ENCODE data around the gene ARHGAP8. TPM values are rescaled to one million over a fixed set of nuclear protein-coding genes. Genes with fewer than 3 reads are reported as not detected.

Gene ARHGAP8
- total and polyA plus RNA-seq, 2 donors (not counting 1 experiment from before 2014, with no cell fraction given) = 0.37 TPM; not detected in 1

- DNase-seq = no peak
- Histone ChIP-seq H3K4me1 (ENCODE audit: control insufficient read depth in 2 of 2, insufficient read depth in 2 of 2, low read length in 2 of 2) (no peaks in the 10 kb centered on the region), H3K27me3 (replicated peaks in 1 of 4; ENCODE audit: control extremely low read depth in 1 of 4, control insufficient read depth in 3 of 4, insufficient read depth in 4 of 4, low read length in 3 of 4) (peaks cover 0 to 2% (median 0%) of the 10 kb centered on the region in 4 experiments), H3K27ac (ENCODE audit: low read length in 2 of 2) (no peak overlapping the region), H3K36me3 (replicated peaks in 1 of 2; ENCODE audit: control extremely low read depth in 1 of 2, control insufficient read depth in 1 of 2, extremely low read depth in 1 of 2, insufficient read depth in 2 of 2, low read length in 1 of 2) (no peaks in the 10 kb centered on the region), H3K79me2 (ENCODE audit: control insufficient read depth, insufficient read depth, low read length) (no peaks in the 10 kb centered on the region), H2AFZ (ENCODE audit: insufficient read depth, low read depth, low read length, poor library complexity, severe bottlenecking) (no peak overlapping the region), H3K4me3 (ENCODE audit: control extremely low read depth in 1 of 5, extremely low read depth in 1 of 5, insufficient read depth in 1 of 5, low read depth in 2 of 5, low read length in 4 of 5) (no peak overlapping the region), H3K4me2 (replicated peaks; ENCODE audit: low read depth, low read length, poor library complexity, severe bottlenecking) (no peak overlapping the region), H4K20me1 (ENCODE audit: control insufficient read depth, insufficient read depth, low read length, poor library complexity, severe bottlenecking) (no peaks in the 10 kb centered on the region), H3K9ac (ENCODE audit: low read length) (no peak overlapping the region), H3K9me3 (ENCODE audit: control extremely low read depth in 1 of 3, control insufficient read depth in 2 of 3, insufficient read depth in 1 of 3, low read length in 2 of 3) (peaks cover 0 to 24% (median 0%) of the 10 kb centered on the region in 3 donors)
- Mint-ChIP-seq H3K27me3 (peaks cover 7% of the 10 kb centered on the region), H3K27ac (no peak overlapping the region), H3K9me3 (ENCODE audit: insufficient read depth) (peaks cover 3% of the 10 kb centered on the region), H3K4me3 (no peak overlapping the region), H3K4me1 (no peaks in the 10 kb centered on the region)
- TF ChIP-seq CTCF (IDR thresholded peaks at IDR 0.05) (no peak), EZH2 (IDR thresholded peaks at IDR 0.05; ENCODE audit: borderline replicate concordance, insufficient read depth, low read depth, low read length, poor library complexity, severe bottlenecking) (no peak)
- intact Hi-C loops (cut with micrococcal nuclease) = no loop called here
- POLR2A ChIA-PET = no interaction called here
- CTCF ChIA-PET = no interaction called here
- no peak for ATAC-seq (ENCODE audit: low read depth)
- 92% methylated on average over 18 of the region's 18 CpGs for WGBS (ENCODE audit: insufficient coverage)
Observed at GRCh38 chr22:44847892-44848291, 95.5 kb downstream of the ARHGAP8 start.

GRCh38 chr22:44848296-44848741 is 95.9 kb downstream of the ARHGAP8 start:
- no peak overlapping the region for H2AFZ ChIP-seq (ENCODE audit: insufficient read depth, low read depth, low read length, poor library complexity, severe bottlenecking)
- peaks cover 3% of the 10 kb centered on the region for H3K9me3 Mint-ChIP-seq (ENCODE audit: insufficient read depth)
- H4K20me1 ChIP-seq (ENCODE audit: control insufficient read depth, insufficient read depth, low read length, poor library complexity, severe bottlenecking) = no peaks in the 10 kb centered on the region
- no peak overlapping the region for H3K9ac ChIP-seq (ENCODE audit: low read length)
- intact Hi-C loops (cut with micrococcal nuclease) = no loop called here
- peaks cover 0 to 24% (median 0%) of the 10 kb centered on the region in 3 donors for H3K9me3 ChIP-seq (ENCODE audit: control extremely low read depth in 1 of 3, control insufficient read depth in 2 of 3, insufficient read depth in 1 of 3, low read length in 2 of 3)
- H3K27ac ChIP-seq (ENCODE audit: low read length in 2 of 2) = no peak overlapping the region
- no peak for DNase-seq
- no peaks in the 10 kb centered on the region for H3K4me1 ChIP-seq (ENCODE audit: control insufficient read depth in 2 of 2, insufficient read depth in 2 of 2, low read length in 2 of 2)
- peaks cover 0 to 2% (median 0%) of the 10 kb centered on the region in 4 experiments for H3K27me3 ChIP-seq (replicated peaks in 1 of 4; ENCODE audit: control extremely low read depth in 1 of 4, control insufficient read depth in 3 of 4, insufficient read depth in 4 of 4, low read length in 3 of 4)
- H3K4me3 Mint-ChIP-seq = no peak overlapping the region
- TF ChIP-seq CTCF (IDR thresholded peaks at IDR 0.05) (no peak), EZH2 (IDR thresholded peaks at IDR 0.05; ENCODE audit: borderline replicate concordance, insufficient read depth, low read depth, low read length, poor library complexity, severe bottlenecking) (no peak)
- 83% methylated on average over 14 of the region's 14 CpGs for WGBS (ENCODE audit: insufficient coverage)
- no peak overlapping the region for H3K4me2 ChIP-seq (replicated peaks; ENCODE audit: low read depth, low read length, poor library complexity, severe bottlenecking)
- H3K36me3 ChIP-seq (replicated peaks in 1 of 2; ENCODE audit: control extremely low read depth in 1 of 2, control insufficient read depth in 1 of 2, extremely low read depth in 1 of 2, insufficient read depth in 2 of 2, low read length in 1 of 2) = no peaks in the 10 kb centered on the region
- no peak overlapping the region for H3K4me3 ChIP-seq (ENCODE audit: control extremely low read depth in 1 of 5, extremely low read depth in 1 of 5, insufficient read depth in 1 of 5, low read depth in 2 of 5, low read length in 4 of 5)
- POLR2A ChIA-PET = no interaction called here
- ATAC-seq (ENCODE audit: low read depth) = no peak
- no peaks in the 10 kb centered on the region for H3K79me2 ChIP-seq (ENCODE audit: control insufficient read depth, insufficient read depth, low read length)
- no peak overlapping the region for H3K27ac Mint-ChIP-seq
- H3K4me1 Mint-ChIP-seq = no peaks in the 10 kb centered on the region
- CTCF ChIA-PET = no interaction called here
- H3K27me3 Mint-ChIP-seq = peaks cover 7% of the 10 kb centered on the region

Measured in B cell (primary cell).